Measurements from ENCODE around the gene GPC6. TPM values are rescaled to one million over a fixed set of nuclear protein-coding genes. Genes with fewer than 3 reads are reported as not detected.

GPC6 gene
- polyA plus RNA-seq, 1 of the 3 experiments (the other 2 are of a cell fraction) = 6.7 TPM

DNA sequence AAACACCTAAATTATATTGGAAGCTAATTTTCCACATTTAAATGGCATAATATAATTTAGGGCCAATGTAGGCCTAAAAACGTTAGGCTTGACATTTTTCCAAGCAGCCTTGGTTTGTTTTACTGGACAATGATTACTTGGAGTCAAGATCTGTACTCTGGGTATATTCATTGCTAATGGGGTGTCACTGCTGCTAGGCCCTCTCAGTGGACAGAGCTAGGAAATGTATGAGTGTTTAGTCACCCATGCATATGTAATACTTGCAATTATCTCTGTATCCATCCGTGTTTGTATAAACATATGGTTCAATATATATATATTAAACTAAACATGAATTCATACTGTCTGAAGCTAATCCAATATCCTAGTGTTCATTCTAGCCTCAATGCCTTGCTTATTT, 654.8 kb downstream of the GPC6 start (continued):
- TF ChIP-seq RXRA (IDR thresholded peaks at IDR 0.05; ENCODE audit: borderline replicate concordance, low read depth) = no peak
- TF ChIP-seq FOXJ3 (CRISPR knock-in tag; IDR thresholded peaks at IDR 0.05) = no peak
- TF ChIP-seq, protein P1, sequence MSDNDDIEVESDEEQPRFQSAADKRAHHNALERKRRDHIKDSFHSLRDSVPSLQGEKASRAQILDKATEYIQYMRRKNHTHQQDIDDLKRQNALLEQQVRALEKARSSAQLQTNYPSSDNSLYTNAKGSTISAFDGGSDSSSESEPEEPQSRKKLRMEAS (IDR thresholded peaks at IDR 0.05; ENCODE audit: low read depth) = no peak

DNA sequence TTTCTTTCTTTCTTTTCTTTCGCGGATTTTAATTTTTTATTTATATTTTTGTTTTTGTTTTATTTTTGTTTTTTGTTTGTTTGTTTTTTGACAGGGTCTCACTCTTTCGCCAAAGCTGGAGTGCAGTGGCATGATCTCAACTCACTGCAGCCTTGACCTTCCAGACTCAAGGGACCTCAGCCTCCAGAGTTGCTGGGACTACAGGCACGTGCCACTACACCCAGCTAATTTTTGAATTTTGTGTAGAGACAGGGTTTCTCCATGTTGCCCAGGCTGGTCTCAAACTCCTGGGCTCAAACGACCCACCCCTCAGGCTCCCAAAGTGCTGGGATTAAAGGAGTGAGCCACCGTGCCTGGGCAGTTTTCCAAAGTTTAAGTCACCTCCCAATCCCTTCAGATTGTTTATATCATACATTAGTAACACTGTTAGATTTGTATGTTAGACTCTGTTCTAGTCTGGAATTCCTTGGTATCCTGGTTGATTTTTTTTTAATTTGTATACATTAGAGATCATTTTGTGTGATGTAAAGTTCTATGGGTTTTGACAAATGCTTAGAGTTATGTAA, 655.6 kb downstream of the GPC6 start:
- no peaks in the 10 kb centered on the region for H3K9me2 ChIP-seq
- H3K9me3 ChIP-seq = no peaks in the 10 kb centered on the region
- DNase-seq = no peak
- no peaks in the 10 kb centered on the region for H4K20me1 ChIP-seq (ENCODE audit: insufficient read depth)
- no peak overlapping the region for H3K4me3 ChIP-seq (ENCODE audit: low read depth in 2 of 2, low read length in 1 of 2)
- no peak overlapping the region for H3K4me2 ChIP-seq
- no peak overlapping the region for H3K9ac ChIP-seq
- H2AFZ ChIP-seq (ENCODE audit: low read depth) = 0 out of 2 replicates have a peak overlapping the region, but pooled peaks have one; percentile 45
- no peaks in the 10 kb centered on the region for H3F3A ChIP-seq (replicated peaks; ENCODE audit: insufficient read depth)
- H3K27me3 ChIP-seq (ENCODE audit: insufficient read depth) = no peaks in the 10 kb centered on the region
- 66% methylated on average over 6 of the region's 6 CpGs for WGBS (ENCODE audit: low lambda C conversion rate)
- no peak overlapping the region; a peak in 1 of 4 replicates for H3K27ac ChIP-seq (ENCODE audit: low read depth in 2 of 2, low read length in 1 of 2)
- POLR2A ChIA-PET = no interaction called here
- H3K79me2 ChIP-seq (ENCODE audit: insufficient read depth) = no peaks in the 10 kb centered on the region
- CTCF ChIA-PET = no interaction called here
- H3K4me1 ChIP-seq (ENCODE audit: control insufficient read depth in 1 of 2, insufficient read depth in 2 of 2, low read depth in 1 of 2, low read length in 1 of 2) = no peaks in the 10 kb centered on the region; a peak in 1 of 4 replicates
- TF ChIP-seq, protein P2, sequence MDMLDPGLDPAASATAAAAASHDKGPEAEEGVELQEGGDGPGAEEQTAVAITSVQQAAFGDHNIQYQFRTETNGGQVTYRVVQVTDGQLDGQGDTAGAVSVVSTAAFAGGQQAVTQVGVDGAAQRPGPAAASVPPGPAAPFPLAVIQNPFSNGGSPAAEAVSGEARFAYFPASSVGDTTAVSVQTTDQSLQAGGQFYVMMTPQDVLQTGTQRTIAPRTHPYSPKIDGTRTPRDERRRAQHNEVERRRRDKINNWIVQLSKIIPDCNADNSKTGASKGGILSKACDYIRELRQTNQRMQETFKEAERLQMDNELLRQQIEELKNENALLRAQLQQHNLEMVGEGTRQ (IDR thresholded peaks at IDR 0.05; ENCODE audit: borderline replicate concordance, low read depth, low read length) = no peak
- TF ChIP-seq FOXM1 (IDR thresholded peaks at IDR 0.05; ENCODE audit: low read depth) (no peak), POLR2AphosphoS5 (IDR thresholded peaks at IDR 0.05; ENCODE audit: low read depth, low read length) (no peak), RAD21 (IDR thresholded peaks at IDR 0.05; ENCODE audit: low read length) (no peak), ELF1 (IDR thresholded peaks at IDR 0.05) (no peak), RCOR1 (IDR thresholded peaks at IDR 0.05; ENCODE audit: low read length) (no peak), GATA2 (CRISPR knock-in tag; IDR thresholded peaks at IDR 0.05) (no peak), NRF1 (IDR thresholded peaks at IDR 0.05; ENCODE audit: low read depth, low read length) (no peak), TEAD4 (IDR thresholded peaks at IDR 0.05; ENCODE audit: borderline replicate concordance, insufficient read depth) (no peak)
- TF ChIP-seq, protein P3, sequence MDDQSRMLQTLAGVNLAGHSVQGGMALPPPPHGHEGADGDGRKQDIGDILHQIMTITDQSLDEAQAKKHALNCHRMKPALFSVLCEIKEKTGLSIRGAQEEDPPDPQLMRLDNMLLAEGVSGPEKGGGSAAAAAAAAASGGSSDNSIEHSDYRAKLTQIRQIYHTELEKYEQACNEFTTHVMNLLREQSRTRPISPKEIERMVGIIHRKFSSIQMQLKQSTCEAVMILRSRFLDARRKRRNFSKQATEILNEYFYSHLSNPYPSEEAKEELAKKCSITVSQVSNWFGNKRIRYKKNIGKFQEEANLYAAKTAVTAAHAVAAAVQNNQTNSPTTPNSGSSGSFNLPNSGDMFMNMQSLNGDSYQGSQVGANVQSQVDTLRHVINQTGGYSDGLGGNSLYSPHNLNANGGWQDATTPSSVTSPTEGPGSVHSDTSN (IDR thresholded peaks at IDR 0.05) = no peak
- TF ChIP-seq, protein P4, sequence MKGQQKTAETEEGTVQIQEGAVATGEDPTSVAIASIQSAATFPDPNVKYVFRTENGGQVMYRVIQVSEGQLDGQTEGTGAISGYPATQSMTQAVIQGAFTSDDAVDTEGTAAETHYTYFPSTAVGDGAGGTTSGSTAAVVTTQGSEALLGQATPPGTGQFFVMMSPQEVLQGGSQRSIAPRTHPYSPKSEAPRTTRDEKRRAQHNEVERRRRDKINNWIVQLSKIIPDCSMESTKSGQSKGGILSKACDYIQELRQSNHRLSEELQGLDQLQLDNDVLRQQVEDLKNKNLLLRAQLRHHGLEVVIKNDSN (IDR thresholded peaks at IDR 0.05; ENCODE audit: borderline replicate concordance, low read depth) = no peak
- no peaks in the 10 kb centered on the region for H3K36me3 ChIP-seq (replicated peaks in 1 of 2; ENCODE audit: control insufficient read depth in 1 of 2, insufficient read depth in 2 of 2, low read length in 1 of 2)
